Left cardiac atrium (tissue), 4 donors: Measurements from ENCODE around the gene RNF213. TPM values are rescaled to one million over a fixed set of nuclear protein-coding genes. Genes with fewer than 3 reads are reported as not detected.

Source experiments
- ATAC-seq, 2 donors: fragments of 200-7000 bp; cut with Tn5 transposase; one replicate each; pipeline ENCODE4 v1.9.1; 2020; ENCODE audit warnings: mild to moderate bottlenecking in 2 of 2, moderate library complexity in 2 of 2
- DNase-seq: peaks from one replicate; pipeline ENCODE4 v3.0.0-alpha.2; 2020
- intact Hi-C, 2 donors: fragments of 100-400 bp; cut with DNase I; formaldehyde crosslinking; loops; one replicate each; pipeline versions ENCODE4 v1.14.1 to v1.15.1; 2022 to 2023
- microRNA-seq, 2 donors: library from miRNA; unstranded; fragments of <30 nt; microRNA quantifications; one replicate each; pipeline ENCODE4 v1.2.0, GENCODE V29; 2020
- total RNA-seq, 2 donors: library from RNA; stranded (reverse); fragmentation: NEBNext Ultra II Directional; extraction: Animal tissue kit (Norgen Biotek cat#: 25700); gene quantifications; one replicate each; pipeline ENCODE4 v1.2.1, GENCODE V29; 2021
- donor health status: DM: no; HTN: yes; CAD: no.
- donor health status: DM: no; HTN: yes; CAD: no; lungs with severe emphysema.
- donor health status: DM: yes; HTN: yes; CAD: no.
- donor health status: Dilated cardiomyopathy.

The RNF213 gene
- total RNA-seq, 2 donors from 2014 or later: 43.4 to 48.4 TPM

- intact Hi-C loops: no loop called here
- ATAC-seq (no peak), DNase-seq (no peak)
Observed at GRCh38 chr17:80443916-80444643, 183.4 kb downstream of the RNF213 start.

GRCh38 chr17:80444644-80444979 is 184.0 kb downstream of the RNF213 start:
- ATAC-seq: no peak
- no peak for DNase-seq
- intact Hi-C loops: no loop called here

- intact Hi-C loops: no loop called here
- ATAC-seq (no peak), DNase-seq (no peak)
Observed at GRCh38 chr17:80445007-80445725, 184.5 kb downstream of the RNF213 start.

GRCh38 chr17:80445726-80446110 is 185.1 kb downstream of the RNF213 start:
- intact Hi-C loops: no loop called here
- DNase-seq (no peak), ATAC-seq (no peak)

GRCh38 chr17:80446645-80447405 is 186.2 kb downstream of the RNF213 start:
- no peak for ATAC-seq
- intact Hi-C loops: no loop called here
- DNase-seq: no peak

- ATAC-seq (no peak), DNase-seq (no peak)
- intact Hi-C loops: no loop called here
Observed at GRCh38 chr17:80447790-80448189, 187.1 kb downstream of the RNF213 start.

Small RNA genes within 50 kb of the gene (microRNA-seq; reads per million reads assigned to microRNA genes)
- 0 reads per million in 2 donors for gene MIR4730

Other genes with a start within 250 kb of the RNF213 start
- gene TBC1D16, start 225.0 kb upstream of the RNF213 start, total RNA-seq: 10 to 100 TPM; 29.9 to 30.9 TPM
- gene CCDC40, start 224.2 kb upstream of the RNF213 start, total RNA-seq: 1 to 10 TPM; 5.9 to 9.8 TPM
- 10 to 100 TPM; 43.8 to 48.7 TPM for gene GAA, start 159.3 kb upstream of the RNF213 start, total RNA-seq
- gene EIF4A3, start 113.7 kb upstream of the RNF213 start, total RNA-seq: 10 to 100 TPM; 36.6 to 46.9 TPM
- not detected for gene CARD14, start 90.8 kb upstream of the RNF213 start, total RNA-seq
- 10 to 100 TPM; 18.0 to 23.0 TPM for gene SGSH, start 40.5 kb upstream of the RNF213 start, total RNA-seq
- 1 to 10 TPM; 6.4 to 6.6 TPM for gene SLC26A11, start 40.4 kb upstream of the RNF213 start, total RNA-seq
- gene ENDOV, start 154.3 kb downstream of the RNF213 start, total RNA-seq: 10 to 100 TPM; 10.3 to 11.7 TPM
- not detected for gene NPTX1, start 215.8 kb downstream of the RNF213 start, total RNA-seq